K562 (cell line): Measurements from ENCODE around the gene MYH9. TPM values are rescaled to one million over a fixed set of nuclear protein-coding genes. Genes with fewer than 3 reads are reported as not detected.

Experiments used
- ATAC-seq: fragments of 200-7000 bp; cut with Tn5 transposase; 3 replicates; pipeline ENCODE4 v1.9.1; 2020; ENCODE audit warnings: moderate library complexity
- BruUV-seq: library from RNA; stranded (reverse); fragments of 400-500 nt; replicated peaks from 2 replicates; lab custom pipeline; 2021; lab: Mats Ljungman, UMichigan
- CTCF ChIA-PET: fragments of 300-600 bp; formaldehyde crosslinking; extraction: SDS; loops from one replicate; lab custom pipeline; 2021; ENCODE audit warnings: low intra/inter-chr PET ratio; lab: Yijun Ruan, JAX
- POLR2A ChIA-PET: fragments of 300-600, 350-650 bp; sonication (Branson Sonifier 250); formaldehyde crosslinking; extraction: SDS; loops from one replicate; lab custom pipeline; 2021; ENCODE audit warnings: antibody characterized with exemption, inconsistent platforms; lab: Yijun Ruan, JAX
- DNase-seq, 4 experiments: peaks; one replicate each; pipeline versions ENCODE4 v3.0.0 to v3.0.0-alpha.2; 2011 to 2018; ENCODE audit warnings: low spot score in 3 of 4, mixed read lengths in 3 of 4; ENCODE audit errors: extremely low read depth in 1 of 4
- FAIRE-seq: peaks from 2 replicates; lab custom pipeline; 2011; peaks lifted over from hg19 to GRCh38; lab: Jason Lieb, UNC
- H2AFZ ChIP-seq: 2 replicates; pipeline ENCODE4 v1.6.0; 2011; ENCODE audit warnings: low read depth, low read length, control low read depth, inconsistent platforms
- H3K27ac ChIP-seq: fragments of 200-600 bp; 3 replicates; pipeline ENCODE4 v1.8.0; 2011; ENCODE audit warnings: low read depth, mild to moderate bottlenecking, control low read depth, inconsistent platforms, low read length, moderate library complexity, mixed read lengths; ENCODE audit errors: extremely low read depth
- H3K27me3 ChIP-seq, 2 experiments: fragments of 300-600 bp in 1 of 2; 2 replicates in 1 of 2; 3 replicates in 1 of 2; pipeline versions ENCODE4 v1.6.0 to v1.8.0; 2011; ENCODE audit warnings: inconsistent platforms in 2 of 2, low read length in 2 of 2, mild to moderate bottlenecking in 1 of 2, mixed read lengths in 1 of 2, moderate library complexity in 1 of 2; ENCODE audit not compliant: control insufficient read depth in 2 of 2, insufficient read depth in 2 of 2
- H3K36me3 ChIP-seq: fragments of 300-600 bp; 3 replicates; pipeline ENCODE4 v1.8.0; 2011; ENCODE audit warnings: mild to moderate bottlenecking, low read length, inconsistent platforms; ENCODE audit not compliant: control insufficient read depth, insufficient read depth
- H3K4me1 ChIP-seq, 2 experiments: fragments of 200-600 bp in 1 of 2; replicated peaks in 1 of 2; 2 replicates in 1 of 2; 3 replicates in 1 of 2; pipeline versions ENCODE4 v1.5.1 to v1.8.0; 2011; ENCODE audit warnings: inconsistent platforms in 2 of 2, low read length in 2 of 2, mild to moderate bottlenecking in 1 of 2, mixed read lengths in 1 of 2, moderate library complexity in 1 of 2; ENCODE audit not compliant: control insufficient read depth in 2 of 2, insufficient read depth in 2 of 2
- H3K4me2 ChIP-seq: 2 replicates; pipeline ENCODE4 v1.6.1; 2011; ENCODE audit warnings: low read length, control low read depth, inconsistent platforms, mixed read lengths; ENCODE audit not compliant: insufficient read depth
- H3K4me3 ChIP-seq: fragments of 200-600 bp; sonication (generic), shearing (Covaris generic); 2 replicates; pipeline ENCODE4 v1.5.1; 2016; ENCODE audit warnings: control low read depth, inconsistent platforms
- H3K79me2 ChIP-seq: fragments of 200-600 bp; 3 replicates; pipeline ENCODE4 v1.8.0; 2011; ENCODE audit warnings: low read length, inconsistent platforms; ENCODE audit not compliant: control insufficient read depth, insufficient read depth
- H3K9ac ChIP-seq, 2 experiments: 2 replicates each; pipeline versions ENCODE4 v1.6.0 to v1.6.1; 2011; ENCODE audit warnings: low read depth in 2 of 2, low read length in 2 of 2, control low read depth in 1 of 2, inconsistent platforms in 1 of 2, mild to moderate bottlenecking in 1 of 2, mixed read lengths in 1 of 2; ENCODE audit not compliant: insufficient read depth in 1 of 2
- H3K9me1 ChIP-seq: one replicate; pipeline ENCODE4 v1.6.0; 2011; ENCODE audit warnings: inconsistent platforms, mild to moderate bottlenecking, low read length, moderate library complexity; ENCODE audit not compliant: control insufficient read depth, insufficient read depth
- H3K9me3 ChIP-seq: replicated peaks from 2 replicates; pipeline ENCODE4 v1.5.1; 2011; ENCODE audit warnings: low read depth, low read length, inconsistent platforms; ENCODE audit not compliant: control insufficient read depth, insufficient read depth
- H4K20me1 ChIP-seq: replicated peaks from 2 replicates; pipeline ENCODE4 v1.6.1; 2011; ENCODE audit warnings: low read length, inconsistent platforms, mixed read lengths; ENCODE audit not compliant: control insufficient read depth, insufficient read depth
- ATF1 ChIP-seq, 2 experiments: fragments of 450-650 bp in 1 of 2; IDR thresholded peaks; 2 replicates each; pipeline ENCODE4 v1.6.1; 2016; ENCODE audit warnings: missing compliant biosample characterization in 1 of 2, missing genetic modification characterization in 1 of 2
- CC2D1A ChIP-seq: fragments of 450-650 bp; IDR thresholded peaks from 2 replicates; pipeline ENCODE4 v1.6.1; 2017; ENCODE audit warnings: mild to moderate bottlenecking
- CCNT2 ChIP-seq: IDR thresholded peaks from 2 replicates; pipeline ENCODE4 v1.6.1; 2011; ENCODE audit warnings: borderline replicate concordance, low read depth, mild to moderate bottlenecking, moderate library complexity, mixed read lengths, low read length; ENCODE audit not compliant: insufficient read length; ENCODE audit errors: extremely low read depth
- DMBX1 ChIP-seq: fragments of 250-450 bp; sonication (Bioruptor Pico); IDR thresholded peaks from 2 replicates; pipeline ENCODE4 v1.8.0; 2022; ENCODE audit warnings: inconsistent platforms, mild to moderate bottlenecking, moderate library complexity, borderline replicate concordance
- DNMT1 ChIP-seq: fragments of 450-650 bp; IDR thresholded peaks from 2 replicates; pipeline ENCODE4 v1.6.1; 2016; ENCODE audit warnings: antibody characterized with exemption, mild to moderate bottlenecking
- E2F8 ChIP-seq: fragments of 450-650 bp; IDR thresholded peaks from 2 replicates; pipeline ENCODE4 v1.7.1; 2018; ENCODE audit warnings: mild to moderate bottlenecking, low read depth; ENCODE audit not compliant: partially characterized antibody
- ETV1 ChIP-seq: fragments of 450-650 bp; conservative IDR thresholded peaks from 2 replicates; pipeline ENCODE4 v1.6.1; 2016; ENCODE audit warnings: missing genetic modification characterization, control low read depth, low read depth, missing compliant biosample characterization
- FUS ChIP-seq: fragments of 200-400 bp; formaldehyde crosslinking; optimal IDR thresholded peaks from 2 replicates; pipeline ENCODE3; 2017; ENCODE audit warnings: low read depth, low read length
- HDAC2 ChIP-seq: fragments of 450-650 bp; IDR thresholded peaks from 2 replicates; pipeline ENCODE4 v1.6.1; 2016; ENCODE audit warnings: mild to moderate bottlenecking
- KAT2B ChIP-seq: IDR thresholded peaks from one replicate; pipeline ENCODE4 v1.6.1; 2012; ENCODE audit warnings: low read depth, mild to moderate bottlenecking, control low read depth, inconsistent platforms, low read length, moderate library complexity
- MYBL2 ChIP-seq, 2 experiments: fragments of 450-650 bp in 1 of 2; sonication (generic) in 1 of 2; formaldehyde crosslinking in 1 of 2; IDR thresholded peaks; 2 replicates each; pipeline versions ENCODE4 v1.6.1 to v1.8.1; 2017 to 2022; ENCODE audit warnings: borderline replicate concordance in 1 of 2, inconsistent platforms in 1 of 2, low read depth in 1 of 2, mild to moderate bottlenecking in 1 of 2, missing genetic modification reagents in 1 of 2, moderate library complexity in 1 of 2
- RUNX1 ChIP-seq: sonication (generic); IDR thresholded peaks from 2 replicates; pipeline ENCODE4 v1.6.1; 2016; ENCODE audit warnings: antibody characterized with exemption, low read depth
- SRSF1 ChIP-seq: fragments of 200-400 bp; formaldehyde crosslinking; IDR thresholded peaks from 2 replicates; pipeline ENCODE4 v1.6.1; 2017; ENCODE audit warnings: mild to moderate bottlenecking, low read depth, low read length, moderate library complexity
- TAL1 ChIP-seq: fragments of 450-650 bp; IDR thresholded peaks from 2 replicates; pipeline ENCODE4 v1.6.1; 2016; ENCODE audit warnings: mild to moderate bottlenecking
- TRIM24 ChIP-seq, 2 experiments: fragments of 450-650 bp; IDR thresholded peaks; 2 replicates each; pipeline ENCODE4 v1.6.1; 2016
- YY1 ChIP-seq, 3 experiments: IDR thresholded peaks; 2 replicates each; pipeline ENCODE4 v1.6.1; 2011; ENCODE audit warnings: low read length in 2 of 3, mild to moderate bottlenecking in 2 of 3, moderate library complexity in 2 of 3, borderline replicate concordance in 1 of 3, control low read depth in 1 of 3, low read depth in 1 of 3; ENCODE audit not compliant: insufficient read depth in 3 of 3, insufficient replicate concordance in 2 of 3, control insufficient read depth in 1 of 3, insufficient read length in 1 of 3; ENCODE audit errors: extremely low read depth in 1 of 3
- ZNF175 ChIP-seq: fragments of 200-800 bp; sonication (Bioruptor generic); IDR thresholded peaks from 2 replicates; pipeline ENCODE4 v1.6.1; 2016; ENCODE audit warnings: low read depth, mild to moderate bottlenecking, missing genetic modification characterization, missing compliant biosample characterization
- ZNF224 ChIP-seq: sonication (generic); formaldehyde crosslinking; IDR thresholded peaks from 2 replicates; pipeline ENCODE4 v1.8.0; 2022; ENCODE audit warnings: mild to moderate bottlenecking, missing genetic modification reagents
- ZNF24 ChIP-seq: fragments of 450-650 bp; IDR thresholded peaks from 2 replicates; pipeline ENCODE4 v1.6.1; 2016
- WGBS: fragments of 100-300 bp; shearing (Covaris generic); methylation state at CpG from one replicate; pipeline ENCODE4 v1.1.6; 2016; ENCODE audit warnings: low coverage, mixed read lengths; ENCODE audit not compliant: insufficient coverage; ENCODE audit errors: missing lambda C conversion rate; 5-methylcytosine and 5-hydroxymethylcytosine counted together
- in situ Hi-C: fragments of 300-500 bp; cut with MboI; formaldehyde crosslinking; loops from 4 replicates; pipeline ENCODE4 v1.15.0; 2018; ENCODE audit warnings: inconsistent platforms, mixed read lengths
- intact Hi-C: fragments of 100-400 bp; cut with micrococcal nuclease; formaldehyde crosslinking; loops from 2 replicates; pipeline ENCODE4 v1.14.2; 2022
- polyA plus RNA-seq, 8 experiments: library from polyadenylated mRNA; depleted of rRNA in 4 of 8; stranded (reverse) in 5 of 8; unstranded in 3 of 8; fragments of >200 nt; fragmentation: Nextera tagmentation in 2 of 8; fragmentation: Illumina TruSeq in 1 of 8; extraction: Ambion mirVana in 2 of 8; extraction: Trizol in 1 of 8; gene quantifications; 2 replicates each; pipeline versions ENCODE4 v1.2.1 to v1.2.3, GENCODE V29; 2011 to 2014; ENCODE audit warnings: inconsistent platforms in 1 of 8, missing spikeins in 1 of 8
- total RNA-seq, 7 experiments: library from RNA; depleted of rRNA in 6 of 7; stranded (reverse); fragments of >200 nt in 6 of 7; fragmentation: Illumina TruSeq in 2 of 7; extraction: Trizol in 2 of 7; gene quantifications; 2 replicates each; pipeline versions ENCODE4 v1.2.1 to v1.2.3, GENCODE V29; 2011 to 2021; ENCODE audit warnings: low replicate concordance in 1 of 7

MYH9 gene
- total and polyA plus RNA-seq, 9 of the 15 experiments (the other 6 are each of a cell fraction or from before 2014, with no cell fraction given): 0.71 to 111 (median 24.6) TPM

DNA sequence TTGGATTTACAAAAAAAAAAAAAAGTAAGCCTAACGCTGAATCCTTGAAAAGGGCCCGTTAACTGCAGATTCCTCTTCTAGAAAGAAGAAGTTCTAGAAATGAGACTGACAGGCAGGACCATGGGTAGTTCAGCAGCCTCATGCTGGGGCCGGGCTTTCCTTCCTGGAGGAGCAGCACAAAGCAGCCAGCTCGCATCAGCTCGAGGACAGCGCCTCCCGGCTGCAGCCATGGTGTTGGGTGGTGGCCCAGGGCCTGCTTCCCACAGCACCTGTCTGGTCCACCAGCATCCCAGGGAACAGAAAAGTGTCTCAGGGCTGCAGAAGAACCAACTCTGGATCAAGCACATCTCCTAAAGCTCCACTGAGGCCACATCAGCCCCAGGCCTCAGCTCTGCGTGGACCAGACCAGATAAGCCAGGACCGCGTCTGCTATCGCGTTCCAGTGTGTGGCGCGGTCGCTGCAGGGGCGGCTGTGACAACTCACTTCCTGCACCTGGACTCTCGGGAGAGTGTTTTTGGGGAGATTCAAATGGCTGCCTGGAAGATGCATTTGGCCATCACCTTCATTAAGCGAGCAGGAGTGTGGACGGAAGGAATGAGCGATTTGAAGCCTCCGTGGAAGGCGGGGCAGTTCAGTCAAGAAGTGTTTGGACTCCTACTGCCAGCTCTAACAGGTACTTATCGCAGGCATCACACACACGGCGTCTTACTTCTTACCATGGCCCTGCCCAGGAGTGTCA is 53.5 kb downstream of the MYH9 start:
- Histone ChIP-seq H3K79me2 (peaks cover 45% of the 10 kb centered on the region), H3K9me3 (no peaks in the 10 kb centered on the region), H3K27ac (peak overlapping the region; percentile 91), H3K4me2 (peak overlapping the region; percentile 68), H3K9ac (peak overlapping the region; percentile 67 to 82), H3K4me1 (peaks cover 59 to 62% of the 10 kb centered on the region in 2 experiments), H2AFZ (peak overlapping the region; percentile 3; the same call in 1 of the 2 replicates), H3K9me1 (no peaks in the 10 kb centered on the region), H3K27me3 (no peaks in the 10 kb centered on the region), H3K36me3 (peaks cover 70% of the 10 kb centered on the region), H3K4me3 (no peak overlapping the region), H4K20me1 (no peaks in the 10 kb centered on the region)
- ChIA-PET POLR2A (interaction anchor here (0.6 to 2.0 kb wide), 9 partner anchors 9 to 1277 kb away, joined by 3 to 6 read pairs (median 4); partner anchors contain the start of gene MYH9), CTCF (no interaction called here)
- intact Hi-C loops: loop anchor here (1.0 kb wide), 1 partner anchor 34 kb away; no protein-coding TSS in a partner anchor
- in situ Hi-C loops: no loop called here
- peak; percentile 68 to 88 (median 76) for DNase-seq
- WGBS: 5% methylated on average over 25 of the region's 25 CpGs
- peak; percentile 94 for FAIRE-seq
- no TSS peak for BruUV-seq
- ATAC-seq: peak; percentile 85
- TF ChIP-seq ZNF24 (no peak), HDAC2 (0 out of 2 replicates have a peak, but pooled peaks have one; percentile 53), CCNT2 (peak; percentile 49), KAT2B (no peak), TAL1 (peak; percentile 80), E2F8 (no peak), RUNX1 (no peak), YY1 (IDR thresholded peaks at IDR 0.05; ENCODE audit: borderline replicate concordance in 1 of 3, control insufficient read depth in 1 of 3, extremely low read depth in 1 of 3, insufficient read depth in 3 of 3, insufficient read length in 1 of 3, insufficient replicate concordance in 2 of 3, low read depth in 1 of 3, low read length in 2 of 3) (peak in 1 of 3 experiments; percentile 73), FUS (no peak), CC2D1A (peak; percentile 53; the same call in 1 of the 2 replicates), SRSF1 (no peak), ZNF175 (CRISPR knock-in tag) (peak; percentile 4; the same call in 1 of the 2 replicates), DMBX1 (no peak), ATF1 (CRISPR knock-in tag; IDR thresholded peaks at IDR 0.05) (no peak), ATF1 (tag; IDR thresholded peaks at IDR 0.05) (peak; percentile 55), DNMT1 (no peak), ETV1 (no peak; the same call in 1 of the 2 replicates), ZNF224 (CRISPR knock-in tag) (no peak), MYBL2 (IDR thresholded peaks at IDR 0.05; ENCODE audit: low read depth) (no peak), MYBL2 (CRISPR knock-in tag; IDR thresholded peaks at IDR 0.05; ENCODE audit: borderline replicate concordance) (no peak), TRIM24 (IDR thresholded peaks at IDR 0.05) (peak; percentile 69 to 71)
